GM18951 (cell line): ENCODE data around the gene PLPPR3.

Experiments
- POLR2A ChIP-seq: IDR thresholded peaks from 4 replicates; pipeline ENCODE4 v1.6.1; 2011; ENCODE audit warnings: mild to moderate bottlenecking; ENCODE audit not compliant: insufficient read length, insufficient read depth; ENCODE audit errors: extremely low read depth
- in situ Hi-C: fragments of 300-500 bp; cut with MboI; formaldehyde crosslinking; loops from one replicate; pipeline ENCODE4 v1.12.0; 2022; ENCODE audit warnings: low sequenced_read_pairs, mixed read lengths, inconsistent platforms; ENCODE audit not compliant: unreplicated experiment

Gene PLPPR3

GRCh38 chr19:788983-789700, 32.6 kb downstream of the PLPPR3 start:
- in situ Hi-C loops, result no loop called here
- TF ChIP-seq POLR2A, result no peak

GRCh38 chr19:788686-788982, 33.1 kb downstream of the PLPPR3 start:
- in situ Hi-C loops, result no loop called here
- TF ChIP-seq POLR2A, result no peak

- in situ Hi-C loops, result no loop called here
- TF ChIP-seq POLR2A, result no peak
Observed at GRCh38 chr19:787536-787935, 34.2 kb downstream of the PLPPR3 start.

GRCh38 chr19:784541-784940, 37.2 kb downstream of the PLPPR3 start:
- in situ Hi-C loops, result no loop called here
- no peak for TF ChIP-seq POLR2A

GRCh38 chr19:782878-783668, 38.7 kb downstream of the PLPPR3 start:
- TF ChIP-seq POLR2A, result no peak
- in situ Hi-C loops, result no loop called here

GRCh38 chr19:782185-782877, 39.4 kb downstream of the PLPPR3 start:
- in situ Hi-C loops, result no loop called here
- no peak for TF ChIP-seq POLR2A

- in situ Hi-C loops, result no loop called here
- TF ChIP-seq POLR2A, result no peak
Observed at GRCh38 chr19:781800-782184, 40.0 kb downstream of the PLPPR3 start.

GRCh38 chr19:780935-781334, 40.8 kb downstream of the PLPPR3 start:
- TF ChIP-seq POLR2A, result no peak
- in situ Hi-C loops, result no loop called here

- in situ Hi-C loops, result no loop called here
Observed at GRCh38 chr19:778910-779653, 42.7 kb downstream of the PLPPR3 start.

GRCh38 chr19:776549-776948, 45.2 kb downstream of the PLPPR3 start:
- TF ChIP-seq POLR2A, result no peak
- in situ Hi-C loops, result no loop called here

More at GRCh38 chr19:778910-779653, 42.7 kb downstream of the PLPPR3 start:
- no peak for TF ChIP-seq POLR2A

GRCh38 chr19:772730-773436, 48.9 kb downstream of the PLPPR3 start:
- no peak for TF ChIP-seq POLR2A
- in situ Hi-C loops, result loop anchor here (25.0 kb wide), 1 partner anchor 214 kb away; the partner anchor contains the start of gene WDR18

GRCh38 chr19:772063-772462, 49.7 kb downstream of the PLPPR3 start:
- in situ Hi-C loops, result loop anchor here (25.0 kb wide), 1 partner anchor 215 kb away; the partner anchor contains the start of gene WDR18
- no peak for TF ChIP-seq POLR2A

- in situ Hi-C loops, result loop anchor here (25.0 kb wide), 1 partner anchor 216 kb away; the partner anchor contains the start of gene WDR18
Observed at GRCh38 chr19:771332-771785, 50.4 kb downstream of the PLPPR3 start.

More at GRCh38 chr19:771332-771785, 50.4 kb downstream of the PLPPR3 start:
- no peak for TF ChIP-seq POLR2A
